HCT116 (cell line): Measurements from ENCODE around the gene TRH. TPM values are rescaled to one million over a fixed set of nuclear protein-coding genes. Genes with fewer than 3 reads are reported as not detected.

Experiments used
- ATAC-seq: fragments of 200-7000 bp; cut with Tn5 transposase; 2 replicates; pipeline ENCODE4 v1.9.1; 2020; ENCODE audit warnings: mild to moderate bottlenecking, moderate library complexity
- BruUV-seq: library from RNA; stranded (reverse); fragments of 400-500 nt; replicated peaks from 2 replicates; lab custom pipeline; 2021; lab: Mats Ljungman, UMichigan
- CTCF ChIA-PET: fragments of 300-600 bp; sonication (Branson Sonifier 250); formaldehyde crosslinking; loops from one replicate; lab custom pipeline; 2021; ENCODE audit warnings: antibody characterized with exemption; lab: Charles Lee
- POLR2A ChIA-PET: fragments of 300-600, 350-600 bp; sonication (Branson Sonifier 250); formaldehyde crosslinking; loops from one replicate; lab custom pipeline; 2021; ENCODE audit warnings: antibody characterized with exemption; lab: Charles Lee
- RAD21 ChIA-PET, 2 experiments: fragments of 300-600 bp; sonication (Branson Sonifier 250); formaldehyde crosslinking; loops; one replicate each; lab custom pipeline; 2023; ENCODE audit warnings: low total read pairs in 2 of 2; ENCODE audit not compliant: uncharacterized antibody in 2 of 2, unreplicated experiment in 2 of 2, low non-redundant PET in 1 of 2; lab: Charles Lee
- DNase-seq: peaks from one replicate; pipeline ENCODE4 v3.0.0-alpha.2; 2010; ENCODE audit warnings: low read depth, low spot score
- H2AFZ ChIP-seq: fragments of 200-600 bp; shearing (Covaris generic), sonication (generic); 2 replicates; pipeline ENCODE4 v1.6.1; 2017; ENCODE audit warnings: low read depth, mixed run types, mixed read lengths, antibody characterized with exemption, low read length; ENCODE audit not compliant: poor library complexity, severe bottlenecking
- H3K27ac ChIP-seq: 2 replicates; pipeline ENCODE4 v1.5.1; 2012; ENCODE audit warnings: low read depth, low read length
- H3K27me3 ChIP-seq: fragments of 200-600 bp; sonication (generic); 2 replicates; pipeline ENCODE4 v1.6.1; 2016; ENCODE audit warnings: mixed run types, low read length, mixed read lengths; ENCODE audit not compliant: insufficient read depth
- H3K36me3 ChIP-seq, 2 experiments: fragments of 200-500 bp in 1 of 2; fragments of 200-600 bp in 1 of 2; sonication (Bioruptor generic) in 1 of 2; sonication (generic) in 1 of 2; 2 replicates each; pipeline versions ENCODE4 v1.5.1 to v1.6.1; 2014 to 2016; ENCODE audit warnings: low read length in 2 of 2, inconsistent platforms in 1 of 2, mixed read lengths in 1 of 2, mixed run types in 1 of 2; ENCODE audit not compliant: insufficient read depth in 2 of 2, control insufficient read depth in 1 of 2
- H3K4me1 ChIP-seq, 2 experiments: fragments of 200-600 bp in 1 of 2; sonication (generic) in 1 of 2; 2 replicates each; pipeline versions ENCODE4 v1.5.1 to v1.6.1; 2012 to 2017; ENCODE audit warnings: low read length in 2 of 2, inconsistent platforms in 1 of 2, mild to moderate bottlenecking in 1 of 2, mixed read lengths in 1 of 2, mixed run types in 1 of 2, moderate library complexity in 1 of 2; ENCODE audit not compliant: insufficient read depth in 2 of 2, control insufficient read depth in 1 of 2
- H3K4me2 ChIP-seq: fragments of 200-600 bp; sonication (generic); 2 replicates; pipeline ENCODE4 v1.6.1; 2017; ENCODE audit warnings: mixed run types, low read length, mixed read lengths
- H3K4me3 ChIP-seq, 2 experiments: fragments of 200-600 bp in 1 of 2; sonication (generic) in 1 of 2; replicated peaks in 1 of 2; 2 replicates each; pipeline ENCODE4 v1.5.1; 2011 to 2016; ENCODE audit warnings: low read length in 2 of 2, control low read depth in 1 of 2, low read depth in 1 of 2, mild to moderate bottlenecking in 1 of 2, mixed read lengths in 1 of 2, mixed run types in 1 of 2
- H3K79me2 ChIP-seq: fragments of 200-600 bp; sonication (generic); 2 replicates; pipeline ENCODE4 v1.6.1; 2017; ENCODE audit warnings: mild to moderate bottlenecking, mixed run types, low read length, moderate library complexity, mixed read lengths; ENCODE audit not compliant: insufficient read depth
- H3K9ac ChIP-seq: fragments of 200-600 bp; sonication (generic); 2 replicates; pipeline ENCODE4 v1.6.1; 2016; ENCODE audit warnings: low read length, mixed read lengths
- H3K9me2 ChIP-seq: fragments of 200-600 bp; sonication (generic), shearing (Covaris generic); 2 replicates; pipeline ENCODE4 v1.6.1; 2017; ENCODE audit warnings: mixed run types, mild to moderate bottlenecking, moderate library complexity; ENCODE audit not compliant: insufficient read depth
- H3K9me3 ChIP-seq, 2 experiments: fragments of 200-500 bp in 1 of 2; fragments of 200-600 bp in 1 of 2; sonication (Bioruptor generic) in 1 of 2; sonication (generic) in 1 of 2; 2 replicates each; pipeline ENCODE4 v1.6.1; 2014 to 2017; ENCODE audit warnings: low read length in 2 of 2, mixed read lengths in 2 of 2, inconsistent platforms in 1 of 2, low read depth in 1 of 2, mild to moderate bottlenecking in 1 of 2, mixed run types in 1 of 2, moderate library complexity in 1 of 2; ENCODE audit not compliant: control insufficient read depth in 1 of 2, insufficient read depth in 1 of 2
- H4K20me1 ChIP-seq: fragments of 200-600 bp; sonication (generic), shearing (Covaris generic); 2 replicates; pipeline ENCODE4 v1.6.1; 2017; ENCODE audit warnings: mixed run types, mild to moderate bottlenecking, moderate library complexity; ENCODE audit not compliant: insufficient read depth
- CBX3 ChIP-seq: IDR thresholded peaks from 2 replicates; pipeline ENCODE4 v1.6.1; 2012; ENCODE audit warnings: low read depth
- CEBPB ChIP-seq: IDR thresholded peaks from 2 replicates; pipeline ENCODE4 v1.6.1; 2012; ENCODE audit warnings: low read depth
- EGR1 ChIP-seq: IDR thresholded peaks from 2 replicates; pipeline ENCODE4 v1.6.1; 2012; ENCODE audit warnings: low read depth
- EZH2 ChIP-seq: fragments of 200-600 bp; sonication (generic); IDR thresholded peaks from 2 replicates; pipeline ENCODE4 v1.6.1; 2017; ENCODE audit warnings: antibody characterized with exemption, mixed run types
- FOSL1 ChIP-seq: IDR thresholded peaks from 2 replicates; pipeline ENCODE4 v1.6.1; 2012; ENCODE audit warnings: low read depth
- POLR2A ChIP-seq: IDR thresholded peaks from 2 replicates; pipeline ENCODE4 v1.7.0; 2011; ENCODE audit warnings: borderline replicate concordance; ENCODE audit not compliant: insufficient read depth, insufficient read length; ENCODE audit errors: extremely low read depth
- RAD21 ChIP-seq: IDR thresholded peaks from 2 replicates; pipeline ENCODE4 v1.6.1; 2012; ENCODE audit warnings: low read depth, mild to moderate bottlenecking
- TCF7L2 ChIP-seq: IDR thresholded peaks from 2 replicates; pipeline ENCODE4 v1.7.0; 2011; ENCODE audit warnings: borderline replicate concordance, inconsistent platforms; ENCODE audit not compliant: insufficient read depth, insufficient read length; ENCODE audit errors: extremely low read depth
- ZNF274 ChIP-seq: fragments of 200-500 bp; sonication (Bioruptor generic); IDR thresholded peaks from 2 replicates; pipeline ENCODE4 v1.6.1; 2014; ENCODE audit warnings: mild to moderate bottlenecking, low read depth, low read length, inconsistent platforms
- intact Hi-C: fragments of 100-400 bp; cut with micrococcal nuclease; formaldehyde crosslinking; loops from 2 replicates; pipeline ENCODE4 v1.10.0; 2022
- total RNA-seq: library from RNA; stranded (reverse); gene quantifications from one replicate; pipeline ENCODE4 v1.2.1, GENCODE V29; 2021; ENCODE audit not compliant: unreplicated experiment
- TF ChIP-seq, protein P1 (sequence below): IDR thresholded peaks from 2 replicates; pipeline ENCODE4 v1.6.1; 2012
- TF ChIP-seq, protein P2 (sequence below): IDR thresholded peaks from 2 replicates; pipeline ENCODE4 v1.6.1; 2011; ENCODE audit warnings: mild to moderate bottlenecking, low read length, moderate library complexity; ENCODE audit not compliant: insufficient replicate concordance; ENCODE audit errors: extremely low read depth
- TF ChIP-seq, protein P3 (sequence below): IDR thresholded peaks from 2 replicates; pipeline ENCODE4 v1.6.1; 2012
- TF ChIP-seq, protein P4 (sequence below), 3 experiments: fragments of 200-600 bp in 1 of 3; sonication (generic) in 1 of 3; IDR thresholded peaks in 2 of 3; conservative IDR thresholded peaks in 1 of 3; 2 replicates each; pipeline ENCODE4 v1.5.1; 2012 to 2017; ENCODE audit warnings: low read depth in 2 of 3, low read length in 2 of 3, antibody characterized with exemption in 1 of 3, borderline replicate concordance in 1 of 3, control low read depth in 1 of 3, mild to moderate bottlenecking in 1 of 3, mixed read lengths in 1 of 3, mixed run types in 1 of 3, moderate library complexity in 1 of 3; ENCODE audit not compliant: insufficient read depth in 1 of 3

Gene TRH
- total RNA-seq, 1 experiment from 2014 or later = not detected

DNA sequence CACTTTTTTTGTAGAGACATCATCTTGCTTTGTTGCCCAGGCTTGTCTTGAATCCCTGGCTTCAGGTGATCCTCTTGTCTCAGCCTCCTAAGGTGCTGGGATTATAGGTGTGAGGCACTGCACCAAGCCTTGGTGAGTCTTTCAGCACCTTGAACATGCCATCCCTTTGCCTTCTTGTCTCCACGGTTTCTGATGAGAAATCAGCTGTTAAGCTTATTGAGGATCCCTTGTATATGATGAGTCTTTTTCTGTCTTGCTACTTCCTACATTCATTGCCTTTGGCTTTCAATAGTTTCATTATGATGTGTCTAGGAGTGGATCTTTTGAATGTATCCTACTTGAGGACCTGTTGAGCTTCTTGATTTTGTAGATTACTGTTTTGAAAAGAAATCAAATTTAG, 45.1 kb upstream of the TRH start:
- CTCF ChIA-PET = no interaction called here
- POLR2A ChIA-PET = no interaction called here

DNA sequence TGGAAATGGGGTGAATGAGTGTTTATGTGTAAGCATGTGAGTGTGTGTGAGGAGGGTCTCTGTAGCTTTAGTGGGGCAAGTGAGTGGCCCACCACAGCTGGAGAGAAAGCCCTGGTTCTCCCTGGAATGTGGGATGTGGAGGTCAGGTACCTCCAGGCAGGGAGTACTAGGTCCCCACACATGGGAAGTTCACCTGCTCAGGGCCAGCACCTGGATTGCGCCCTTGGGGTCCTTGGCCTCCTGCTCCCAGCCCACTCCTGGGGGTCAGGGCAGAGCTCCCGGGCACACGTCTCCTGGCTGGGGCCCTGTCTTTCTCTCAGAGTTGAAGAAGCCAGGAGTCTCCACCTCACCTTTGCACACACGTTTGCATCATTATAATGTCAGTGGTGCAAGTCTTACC, 41.0 kb upstream of the TRH start:
- Histone ChIP-seq H3K9me2 (no peaks in the 10 kb centered on the region), H3K4me1 (peaks cover 0 to 3% of the 10 kb centered on the region in 2 experiments; a peak in 1 of 4 replicates), H3K36me3 (no peaks in the 10 kb centered on the region), H4K20me1 (no peaks in the 10 kb centered on the region), H2AFZ (no peak overlapping the region), H3K79me2 (no peaks in the 10 kb centered on the region), H3K27me3 (no peaks in the 10 kb centered on the region), H3K4me3 (no peak overlapping the region), H3K27ac (no peak overlapping the region), H3K4me2 (no peak overlapping the region), H3K9ac (no peak overlapping the region), H3K9me3 (no peaks in the 10 kb centered on the region)
- ChIA-PET RAD21 (no interaction called here), CTCF (interaction anchor here (1.0 to 2.5 kb wide), 3 partner anchors 306 to 443 kb away, joined by 3 to 13 read pairs (median 10); no protein-coding TSS in a partner anchor), POLR2A (no interaction called here)
- intact Hi-C loops = loop anchor here (5.0 kb wide), 2 partner anchors 106 to 551 kb away; no protein-coding TSS in a partner anchor
- no TSS peak for BruUV-seq
- DNase-seq = no peak
- no peak for ATAC-seq
- TF ChIP-seq EZH2 (no peak), ZNF274 (no peak), FOSL1 (no peak), POLR2A (no peak), RAD21 (no peak), TCF7L2 (no peak), CEBPB (no peak), CBX3 (no peak)
- TF ChIP-seq, protein P1, sequence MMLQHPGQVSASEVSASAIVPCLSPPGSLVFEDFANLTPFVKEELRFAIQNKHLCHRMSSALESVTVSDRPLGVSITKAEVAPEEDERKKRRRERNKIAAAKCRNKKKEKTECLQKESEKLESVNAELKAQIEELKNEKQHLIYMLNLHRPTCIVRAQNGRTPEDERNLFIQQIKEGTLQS = no peak
- TF ChIP-seq, protein P2, sequence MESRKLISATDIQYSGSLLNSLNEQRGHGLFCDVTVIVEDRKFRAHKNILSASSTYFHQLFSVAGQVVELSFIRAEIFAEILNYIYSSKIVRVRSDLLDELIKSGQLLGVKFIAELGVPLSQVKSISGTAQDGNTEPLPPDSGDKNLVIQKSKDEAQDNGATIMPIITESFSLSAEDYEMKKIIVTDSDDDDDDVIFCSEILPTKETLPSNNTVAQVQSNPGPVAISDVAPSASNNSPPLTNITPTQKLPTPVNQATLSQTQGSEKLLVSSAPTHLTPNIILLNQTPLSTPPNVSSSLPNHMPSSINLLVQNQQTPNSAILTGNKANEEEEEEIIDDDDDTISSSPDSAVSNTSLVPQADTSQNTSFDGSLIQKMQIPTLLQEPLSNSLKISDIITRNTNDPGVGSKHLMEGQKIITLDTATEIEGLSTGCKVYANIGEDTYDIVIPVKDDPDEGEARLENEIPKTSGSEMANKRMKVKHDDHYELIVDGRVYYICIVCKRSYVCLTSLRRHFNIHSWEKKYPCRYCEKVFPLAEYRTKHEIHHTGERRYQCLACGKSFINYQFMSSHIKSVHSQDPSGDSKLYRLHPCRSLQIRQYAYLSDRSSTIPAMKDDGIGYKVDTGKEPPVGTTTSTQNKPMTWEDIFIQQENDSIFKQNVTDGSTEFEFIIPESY = no peak
- TF ChIP-seq, protein P3, sequence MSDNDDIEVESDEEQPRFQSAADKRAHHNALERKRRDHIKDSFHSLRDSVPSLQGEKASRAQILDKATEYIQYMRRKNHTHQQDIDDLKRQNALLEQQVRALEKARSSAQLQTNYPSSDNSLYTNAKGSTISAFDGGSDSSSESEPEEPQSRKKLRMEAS = no peak
- TF ChIP-seq, protein P4, sequence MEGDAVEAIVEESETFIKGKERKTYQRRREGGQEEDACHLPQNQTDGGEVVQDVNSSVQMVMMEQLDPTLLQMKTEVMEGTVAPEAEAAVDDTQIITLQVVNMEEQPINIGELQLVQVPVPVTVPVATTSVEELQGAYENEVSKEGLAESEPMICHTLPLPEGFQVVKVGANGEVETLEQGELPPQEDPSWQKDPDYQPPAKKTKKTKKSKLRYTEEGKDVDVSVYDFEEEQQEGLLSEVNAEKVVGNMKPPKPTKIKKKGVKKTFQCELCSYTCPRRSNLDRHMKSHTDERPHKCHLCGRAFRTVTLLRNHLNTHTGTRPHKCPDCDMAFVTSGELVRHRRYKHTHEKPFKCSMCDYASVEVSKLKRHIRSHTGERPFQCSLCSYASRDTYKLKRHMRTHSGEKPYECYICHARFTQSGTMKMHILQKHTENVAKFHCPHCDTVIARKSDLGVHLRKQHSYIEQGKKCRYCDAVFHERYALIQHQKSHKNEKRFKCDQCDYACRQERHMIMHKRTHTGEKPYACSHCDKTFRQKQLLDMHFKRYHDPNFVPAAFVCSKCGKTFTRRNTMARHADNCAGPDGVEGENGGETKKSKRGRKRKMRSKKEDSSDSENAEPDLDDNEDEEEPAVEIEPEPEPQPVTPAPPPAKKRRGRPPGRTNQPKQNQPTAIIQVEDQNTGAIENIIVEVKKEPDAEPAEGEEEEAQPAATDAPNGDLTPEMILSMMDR (IDR thresholded peaks at IDR 0.05 in 2 of 3, conservative IDR thresholded peaks at IDR 0.05 in 1 of 3; ENCODE audit: borderline replicate concordance in 1 of 3, insufficient read depth in 1 of 3, low read depth in 2 of 3, low read length in 2 of 3) = no peak

More for the DNA sequence above, 45.1 kb upstream of the TRH start:
- H3K9ac ChIP-seq = no peak overlapping the region
- H3K36me3 ChIP-seq = no peaks in the 10 kb centered on the region
- RAD21 ChIA-PET = no interaction called here
- no peak overlapping the region for H3K27ac ChIP-seq
- no peaks in the 10 kb centered on the region for H3K9me2 ChIP-seq
- H3K4me3 ChIP-seq = no peak overlapping the region
- H4K20me1 ChIP-seq = no peaks in the 10 kb centered on the region
- no peaks in the 10 kb centered on the region for H3K27me3 ChIP-seq
- no TSS peak for BruUV-seq
- H3K4me1 ChIP-seq = peaks cover 0 to 3% of the 10 kb centered on the region in 2 experiments; a peak in 1 of 4 replicates
- no peak overlapping the region for H2AFZ ChIP-seq
- H3K79me2 ChIP-seq = no peaks in the 10 kb centered on the region
- intact Hi-C loops = no loop called here
- no peaks in the 10 kb centered on the region for H3K9me3 ChIP-seq
- DNase-seq (no peak), ATAC-seq (no peak)
- peak; percentile 86; the same call in 1 of the 2 replicates for TF ChIP-seq CBX3
- TF ChIP-seq EGR1 = no peak
- H3K4me2 ChIP-seq = no peak overlapping the region
